ENCODE results near the gene MED22.

MED22 gene

DNA sequence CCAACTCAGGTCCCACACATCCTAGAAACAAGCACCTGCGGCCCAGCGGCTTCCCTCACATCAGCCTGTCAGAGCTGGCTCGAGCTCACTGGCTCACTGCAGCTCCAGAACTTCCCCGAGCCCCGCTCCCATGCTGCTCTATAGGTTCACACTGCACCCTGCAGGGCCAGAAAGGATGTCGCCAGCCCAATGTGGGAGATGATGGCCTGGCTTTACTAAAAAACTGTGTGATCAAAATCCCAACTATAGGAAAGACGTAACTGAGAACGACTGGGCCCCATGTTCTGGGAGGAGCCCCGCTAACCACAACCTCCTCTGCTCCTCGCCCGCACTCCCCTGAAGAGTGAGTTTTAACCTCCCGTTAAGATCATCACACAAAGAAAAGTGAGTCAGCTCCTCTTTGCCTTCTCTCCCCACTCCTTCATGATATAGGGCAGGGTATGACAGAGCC lies 23.4 kb upstream of the MED22 start:
- Histone ChIP-seq H4K20me1 (peaks cover 82 to 96% (median 93%) of the 10 kb centered on the region in 11 experiments), H3K9ac (peak overlapping the region in 10 of 11 experiments; percentile 13 to 98 (median 56); a peak in 19 of 22 replicates), H3K36me3 (peaks cover 66 to 80% (median 77%) of the 10 kb centered on the region in 11 experiments), H3K27me3 (no peaks in the 10 kb centered on the region), H3K4me2 (peak overlapping the region; percentile 38 to 99 (median 82)), H3K9me3 (replicated peaks in 1 of 11) (no peaks in the 10 kb centered on the region), H3K4me1 (peaks cover 37 to 64% (median 59%) of the 10 kb centered on the region in 10 experiments), H3K27ac (peak overlapping the region in 4 of 11 experiments; percentile 5 to 19 (median 14); a peak in 1 of 22 replicates), H3K4me3 (no peak overlapping the region)
- TF ChIP-seq Cebpa-rat (IDR thresholded peaks at IDR 0.05), result no peak

- no peak for TF ChIP-seq Cebpa-rat (IDR thresholded peaks at IDR 0.05)
- Histone ChIP-seq H3K27ac (no peak overlapping the region), H3K36me3 (peaks cover 72 to 86% (median 83%) of the 10 kb centered on the region in 11 experiments)
Observed at GRCh38 chr9:133370685-133371084, 22.8 kb upstream of the MED22 start.

GRCh38 chr9:133369933-133370332 lies 22.0 kb upstream of the MED22 start:
- peaks cover 95 to 100% (median 100%) of the 10 kb centered on the region in 11 experiments for H4K20me1 ChIP-seq
- H3K9ac ChIP-seq, result peak overlapping the region in 8 of 11 experiments; percentile 4 to 98 (median 30); a peak in 5 of 22 replicates
- H3K36me3 ChIP-seq, result peaks cover 79 to 93% (median 91%) of the 10 kb centered on the region in 11 experiments
- no peaks in the 10 kb centered on the region for H3K27me3 ChIP-seq
- no peak overlapping the region; a peak in 1 of 22 replicates for H3K27ac ChIP-seq
- no peaks in the 10 kb centered on the region for H3K9me3 ChIP-seq (replicated peaks in 1 of 11)
- peak overlapping the region in 6 of 11 experiments; percentile 7 to 35 (median 25); a peak in 7 of 22 replicates for H3K4me2 ChIP-seq
- TF ChIP-seq Cebpa-rat (IDR thresholded peaks at IDR 0.05), result no peak
- H3K4me3 ChIP-seq, result no peak overlapping the region
- peaks cover 37 to 64% (median 61%) of the 10 kb centered on the region in 10 experiments for H3K4me1 ChIP-seq

More at GRCh38 chr9:133370685-133371084, 22.8 kb upstream of the MED22 start:
- Histone ChIP-seq H3K4me1 (peaks cover 37 to 64% (median 59%) of the 10 kb centered on the region in 10 experiments), H3K4me3 (no peak overlapping the region), H3K9ac (peak overlapping the region in 7 of 11 experiments; percentile 34 to 98 (median 98); a peak in 9 of 22 replicates), H3K4me2 (peak overlapping the region in 10 of 11 experiments; percentile 38 to 99 (median 84); a peak in 11 of 22 replicates), H3K27me3 (no peaks in the 10 kb centered on the region), H4K20me1 (peaks cover 88 to 100% (median 99%) of the 10 kb centered on the region in 11 experiments), H3K9me3 (replicated peaks in 1 of 11) (no peaks in the 10 kb centered on the region)

- Histone ChIP-seq H3K4me3 (no peak overlapping the region), H3K27ac (no peak overlapping the region; a peak in 1 of 22 replicates), H3K4me1 (peaks cover 37 to 63% (median 57%) of the 10 kb centered on the region in 10 experiments), H3K36me3 (peaks cover 83 to 98% (median 95%) of the 10 kb centered on the region in 11 experiments), H4K20me1 (peaks cover 97 to 100% (median 99%) of the 10 kb centered on the region in 11 experiments), H3K9me3 (replicated peaks in 1 of 11) (no peaks in the 10 kb centered on the region), H3K27me3 (no peaks in the 10 kb centered on the region), H3K4me2 (peak overlapping the region in 7 of 11 experiments; percentile 2 to 35 (median 21); a peak in 8 of 22 replicates), H3K9ac (peak overlapping the region in 10 of 11 experiments; percentile 4 to 45 (median 27); a peak in 6 of 22 replicates)
- 0 out of 22 replicates have a peak, but pooled peaks of 1 of the 11 experiments have one; percentile 14 for TF ChIP-seq Cebpa-rat (IDR thresholded peaks at IDR 0.05)
Observed at GRCh38 chr9:133369422-133369821, 21.5 kb upstream of the MED22 start.

DNA sequence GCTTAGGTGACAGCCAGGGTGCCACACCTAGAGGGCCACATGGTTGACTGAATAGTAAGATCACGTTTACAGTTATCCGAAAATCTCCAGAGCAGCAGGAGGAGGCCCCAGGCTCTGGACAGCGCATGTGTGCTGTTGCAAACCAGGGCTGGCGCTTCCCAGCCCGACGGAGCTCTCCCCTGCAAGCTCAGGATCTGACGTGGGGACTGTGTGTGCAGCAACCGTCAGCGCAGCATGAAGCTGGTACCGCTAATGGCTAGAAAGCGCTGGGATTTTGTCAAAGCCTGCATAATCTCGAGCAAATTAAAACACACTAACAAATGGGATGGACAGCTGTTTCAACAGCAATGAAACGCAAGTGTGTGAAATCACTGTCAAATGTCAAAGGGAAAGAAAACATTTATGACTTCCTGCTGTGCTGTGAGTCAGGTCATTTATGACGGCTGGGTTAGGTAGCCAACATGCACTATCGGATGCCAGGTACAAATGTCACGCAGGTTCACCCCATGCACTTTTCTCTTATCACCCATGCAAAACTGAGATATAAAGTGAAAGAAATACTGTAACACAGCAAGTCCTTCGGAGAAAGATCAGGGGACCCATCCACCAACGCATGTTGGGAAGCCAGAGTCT lies 20.4 kb upstream of the MED22 start:
- Histone ChIP-seq H3K36me3 (peaks cover 89 to 100% (median 99%) of the 10 kb centered on the region in 11 experiments), H4K20me1 (peaks cover 91 to 100% (median 98%) of the 10 kb centered on the region in 11 experiments), H3K4me1 (peaks cover 26 to 53% (median 47%) of the 10 kb centered on the region in 10 experiments), H3K9ac (peak overlapping the region in 5 of 11 experiments; percentile 4 to 45 (median 34); a peak in 5 of 22 replicates), H3K27me3 (no peaks in the 10 kb centered on the region), H3K27ac (no peak overlapping the region), H3K9me3 (replicated peaks in 1 of 11) (no peaks in the 10 kb centered on the region), H3K4me3 (no peak overlapping the region), H3K4me2 (no peak overlapping the region; a peak in 1 of 22 replicates)
- TF ChIP-seq Cebpa-rat (IDR thresholded peaks at IDR 0.05), result no peak

- Histone ChIP-seq H3K4me2 (no peak overlapping the region), H3K27ac (no peak overlapping the region), H3K27me3 (no peaks in the 10 kb centered on the region), H3K36me3 (peaks cover 89 to 100% (median 99%) of the 10 kb centered on the region in 11 experiments), H3K4me3 (no peak overlapping the region), H3K9me3 (replicated peaks in 1 of 11) (no peaks in the 10 kb centered on the region), H4K20me1 (peaks cover 90 to 100% (median 98%) of the 10 kb centered on the region in 11 experiments), H3K9ac (peak overlapping the region in 1 of 11 experiments; percentile 3; a peak in 1 of 22 replicates), H3K4me1 (peaks cover 20 to 47% (median 41%) of the 10 kb centered on the region in 10 experiments)
- TF ChIP-seq Cebpa-rat (IDR thresholded peaks at IDR 0.05), result no peak
Observed at GRCh38 chr9:133367778-133368177, 19.8 kb upstream of the MED22 start.

- no peak overlapping the region for H3K4me3 ChIP-seq
- no peak for TF ChIP-seq Cebpa-rat (IDR thresholded peaks at IDR 0.05)
- no peaks in the 10 kb centered on the region for H3K9me3 ChIP-seq (replicated peaks in 1 of 11)
- H3K36me3 ChIP-seq, result peaks cover 90 to 100% (median 99%) of the 10 kb centered on the region in 11 experiments
- H3K4me2 ChIP-seq, result no peak overlapping the region
- peaks cover 90 to 100% (median 98%) of the 10 kb centered on the region in 11 experiments for H4K20me1 ChIP-seq
- no peaks in the 10 kb centered on the region for H3K27me3 ChIP-seq
- H3K9ac ChIP-seq, result no peak overlapping the region
- H3K4me1 ChIP-seq, result peaks cover 18 to 45% (median 39%) of the 10 kb centered on the region in 10 experiments
- no peak overlapping the region for H3K27ac ChIP-seq
Observed at GRCh38 chr9:133367221-133367620, 19.3 kb upstream of the MED22 start.

- Histone ChIP-seq H4K20me1 (peaks cover 88 to 100% (median 98%) of the 10 kb centered on the region in 11 experiments), H3K27me3 (no peaks in the 10 kb centered on the region), H3K36me3 (peaks cover 94 to 100% (median 99%) of the 10 kb centered on the region in 11 experiments)
Observed at GRCh38 chr9:133366435-133366834, 18.5 kb upstream of the MED22 start.

More at GRCh38 chr9:133366435-133366834, 18.5 kb upstream of the MED22 start:
- no peaks in the 10 kb centered on the region for H3K9me3 ChIP-seq (replicated peaks in 1 of 11)
- H3K9ac ChIP-seq, result no peak overlapping the region; a peak in 1 of 22 replicates
- no peak for TF ChIP-seq Cebpa-rat (IDR thresholded peaks at IDR 0.05)
- H3K4me1 ChIP-seq, result peaks cover 18 to 45% (median 39%) of the 10 kb centered on the region in 10 experiments
- no peak overlapping the region for H3K4me2 ChIP-seq
- no peak overlapping the region for H3K4me3 ChIP-seq
- H3K27ac ChIP-seq, result no peak overlapping the region
